PC-9 (cell line): ENCODE measurements around the gene CWC27. TPM values are rescaled to one million over a fixed set of nuclear protein-coding genes. Genes with fewer than 3 reads are reported as not detected.

Source experiments
- BruUV-seq: library from RNA; stranded (reverse); fragments of 400-500 nt; replicated peaks from 2 replicates; lab custom pipeline; 2021; lab: Mats Ljungman, UMichigan
- CTCF ChIA-PET: fragments of 300-600 bp; sonication (Branson Sonifier 250); formaldehyde crosslinking; loops from one replicate; lab custom pipeline; 2022; ENCODE audit warnings: antibody characterized with exemption; lab: Charles Lee
- POLR2A ChIA-PET: fragments of 300-600 bp; sonication (Branson Sonifier 250); formaldehyde crosslinking; loops from one replicate; lab custom pipeline; 2022; ENCODE audit warnings: antibody characterized with exemption; ENCODE audit not compliant: unreplicated experiment; lab: Charles Lee
- DNase-seq, 2 experiments: peaks; one replicate each; pipeline versions ENCODE4 v3.0.0 to v3.0.0-alpha.2; 2015 to 2022; ENCODE audit warnings: mixed read lengths in 1 of 2
- H2AFZ ChIP-seq: fragments of 200-600 bp; sonication (generic); 2 replicates; pipeline ENCODE4 v1.8.1; 2017; ENCODE audit warnings: antibody characterized with exemption
- H3F3A ChIP-seq: fragments of 200-600 bp; sonication (generic); 2 replicates; pipeline ENCODE4 v1.8.1; 2017; ENCODE audit warnings: antibody characterized with exemption, mild to moderate bottlenecking, low read depth; ENCODE audit not compliant: insufficient read depth
- H3K27ac ChIP-seq: fragments of 200-600 bp; sonication (generic); 2 replicates; pipeline ENCODE4 v1.6.1; 2016; ENCODE audit warnings: mixed run types
- H3K27me3 ChIP-seq: fragments of 200-600 bp; sonication (generic); 2 replicates; pipeline ENCODE4 v1.6.1; 2016; ENCODE audit warnings: low read depth, mixed run types; ENCODE audit not compliant: insufficient read depth
- H3K36me3 ChIP-seq: fragments of 200-600 bp; sonication (generic); 2 replicates; pipeline ENCODE4 v1.6.1; 2016; ENCODE audit warnings: low read depth, mixed run types
- H3K4me1 ChIP-seq: fragments of 200-600 bp; sonication (generic); replicated peaks from 2 replicates; pipeline ENCODE4 v1.6.1; 2016; ENCODE audit warnings: mixed run types; ENCODE audit not compliant: insufficient read depth
- H3K4me2 ChIP-seq: fragments of 200-600 bp; sonication (generic); 2 replicates; pipeline ENCODE4 v1.6.1; 2017; ENCODE audit warnings: mixed run types
- H3K4me3 ChIP-seq: fragments of 200-600 bp; sonication (generic); 2 replicates; pipeline ENCODE4 v1.6.1; 2016; ENCODE audit warnings: mixed run types
- H3K79me2 ChIP-seq: fragments of 200-600 bp; sonication (generic); 2 replicates; pipeline ENCODE4 v1.6.1; 2017; ENCODE audit warnings: low read depth, mixed run types
- H3K9me2 ChIP-seq: fragments of 200-600 bp; sonication (generic); 2 replicates; pipeline ENCODE4 v1.8.1; 2017; ENCODE audit warnings: mild to moderate bottlenecking; ENCODE audit not compliant: insufficient read depth
- H3K9me3 ChIP-seq: fragments of 200-600 bp; sonication (generic); 2 replicates; pipeline ENCODE4 v1.8.1; 2016; ENCODE audit warnings: low read depth; ENCODE audit not compliant: insufficient read depth
- H4K20me1 ChIP-seq: fragments of 200-600 bp; sonication (generic); 2 replicates; pipeline ENCODE4 v1.8.1; 2017; ENCODE audit not compliant: insufficient read depth
- CTCF ChIP-seq: fragments of 200-600 bp; sonication (generic); conservative IDR thresholded peaks from 2 replicates; pipeline ENCODE4 v1.6.1; 2017; ENCODE audit warnings: mixed run types, antibody characterized with exemption, mild to moderate bottlenecking, moderate library complexity
- EZH2 ChIP-seq: fragments of 200-600 bp; sonication (generic); IDR thresholded peaks from 2 replicates; pipeline ENCODE4 v1.8.0; 2017; ENCODE audit warnings: antibody characterized with exemption, low read depth
- intact Hi-C: fragments of 100-400 bp; cut with micrococcal nuclease; formaldehyde crosslinking; loops from one replicate; pipeline ENCODE4 v1.10.0; 2022; ENCODE audit not compliant: unreplicated experiment
- total RNA-seq: library from RNA; stranded (reverse); gene quantifications from 2 replicates; pipeline ENCODE4 v1.2.3, GENCODE V29; 2021

The CWC27 gene
- total RNA-seq, 1 experiment from 2014 or later = 24.1 TPM

- no peak for TF ChIP-seq EZH2
- no peak for TF ChIP-seq CTCF
- no peaks in the 10 kb centered on the region for H3K9me2 ChIP-seq
- no peak overlapping the region for H3K4me2 ChIP-seq
- no peaks in the 10 kb centered on the region for H3K4me1 ChIP-seq
- H3K27me3 ChIP-seq = no peaks in the 10 kb centered on the region
- H3K4me3 ChIP-seq = no peak overlapping the region
- H3K36me3 ChIP-seq = no peaks in the 10 kb centered on the region
- no peak overlapping the region for H3K27ac ChIP-seq
- H3F3A ChIP-seq = no peaks in the 10 kb centered on the region
- ChIA-PET CTCF (no interaction called here), POLR2A (no interaction called here)
- H2AFZ ChIP-seq = no peak overlapping the region
- intact Hi-C loops = no loop called here
- H4K20me1 ChIP-seq = no peaks in the 10 kb centered on the region
- no peak for DNase-seq
- no peaks in the 10 kb centered on the region for H3K79me2 ChIP-seq
- BruUV-seq = no TSS peak
- H3K9me3 ChIP-seq = no peaks in the 10 kb centered on the region
Observed at GRCh38 chr5:65047225-65047624, 278.5 kb downstream of the CWC27 start.

- no peaks in the 10 kb centered on the region for H3K36me3 ChIP-seq
- intact Hi-C loops = no loop called here
- H3K4me3 ChIP-seq = no peak overlapping the region
- H2AFZ ChIP-seq = no peak overlapping the region
- POLR2A ChIA-PET = no interaction called here
- H4K20me1 ChIP-seq = no peaks in the 10 kb centered on the region
- H3K4me2 ChIP-seq = no peak overlapping the region
- no peaks in the 10 kb centered on the region for H3K9me2 ChIP-seq
- no peaks in the 10 kb centered on the region for H3F3A ChIP-seq
- H3K27ac ChIP-seq = no peak overlapping the region
- DNase-seq = no peak
- no peaks in the 10 kb centered on the region for H3K27me3 ChIP-seq
- H3K79me2 ChIP-seq = no peaks in the 10 kb centered on the region
- CTCF ChIA-PET = no interaction called here
- H3K9me3 ChIP-seq = no peaks in the 10 kb centered on the region
- BruUV-seq = no TSS peak
- TF ChIP-seq CTCF (no peak), EZH2 (no peak)
- H3K4me1 ChIP-seq = no peaks in the 10 kb centered on the region
Observed at GRCh38 chr5:65047948-65048690, 279.4 kb downstream of the CWC27 start.

- Histone ChIP-seq H3K9me3 (no peaks in the 10 kb centered on the region), H3K9me2 (no peaks in the 10 kb centered on the region), H3K36me3 (no peaks in the 10 kb centered on the region), H3K27ac (no peak overlapping the region), H3K27me3 (no peaks in the 10 kb centered on the region), H3K79me2 (no peaks in the 10 kb centered on the region), H4K20me1 (no peaks in the 10 kb centered on the region), H3K4me3 (no peak overlapping the region), H3F3A (no peaks in the 10 kb centered on the region), H2AFZ (no peak overlapping the region), H3K4me1 (no peaks in the 10 kb centered on the region), H3K4me2 (no peak overlapping the region)
- TF ChIP-seq CTCF = no peak
- TF ChIP-seq EZH2 = no peak
- CTCF ChIA-PET = no interaction called here
- intact Hi-C loops = no loop called here
- BruUV-seq = no TSS peak
- no peak for DNase-seq
- POLR2A ChIA-PET = no interaction called here
Observed at GRCh38 chr5:65050140-65050539, 281.4 kb downstream of the CWC27 start.
